HepG2 (cell line): ENCODE results near the gene PRRG3. TPM values are rescaled to one million over a fixed set of nuclear protein-coding genes. Genes with fewer than 3 reads are reported as not detected.

ENCODE experiments used
- ISX ChIP-seq: sonication (generic); formaldehyde crosslinking; conservative IDR thresholded peaks from 2 replicates; pipeline ENCODE4 v1.5.0; 2020; ENCODE audit warnings: missing genetic modification reagents
- KDM2A ChIP-seq: sonication (generic); formaldehyde crosslinking; IDR thresholded peaks from 2 replicates; pipeline ENCODE4 v1.4.0; 2020; ENCODE audit warnings: low read depth, missing genetic modification reagents, borderline replicate concordance
- MAFK ChIP-seq, 2 experiments: IDR thresholded peaks in 1 of 2; conservative IDR thresholded peaks in 1 of 2; 2 replicates each; pipeline ENCODE4 v1.6.1; 2011; ENCODE audit warnings: improper control_type of control experiment in 2 of 2, low read length in 2 of 2
- NFYC ChIP-seq: IDR thresholded peaks from 2 replicates; pipeline ENCODE4 v1.6.1; 2016; ENCODE audit warnings: missing genetic modification reagents, missing compliant biosample characterization
- POGZ ChIP-seq: sonication (generic); formaldehyde crosslinking; IDR thresholded peaks from 2 replicates; pipeline ENCODE4 v1.4.0; 2020; ENCODE audit warnings: mild to moderate bottlenecking, missing genetic modification reagents
- SP4 ChIP-seq: sonication (generic); formaldehyde crosslinking; IDR thresholded peaks from 2 replicates; pipeline ENCODE4 v1.8.1; 2023; ENCODE audit warnings: mild to moderate bottlenecking, missing genetic modification reagents
- ZNF138 ChIP-seq: sonication (generic); formaldehyde crosslinking; IDR thresholded peaks from 2 replicates; pipeline ENCODE4 v1.5.0; 2020; ENCODE audit warnings: mild to moderate bottlenecking, low read depth, missing genetic modification reagents
- ZNF180 ChIP-seq: sonication (generic); formaldehyde crosslinking; IDR thresholded peaks from 2 replicates; pipeline ENCODE4 v1.4.0; 2020; ENCODE audit warnings: low read depth, missing genetic modification reagents, borderline replicate concordance
- ZNF225 ChIP-seq: sonication (generic); formaldehyde crosslinking; IDR thresholded peaks from 2 replicates; pipeline ENCODE4 v1.4.0; 2020; ENCODE audit warnings: mild to moderate bottlenecking, missing genetic modification reagents
- ZNF280D ChIP-seq: sonication (generic); formaldehyde crosslinking; IDR thresholded peaks from 2 replicates; pipeline ENCODE4 v1.5.1; 2020; ENCODE audit warnings: mild to moderate bottlenecking, missing genetic modification reagents
- ZNF543 ChIP-seq: sonication (generic); formaldehyde crosslinking; IDR thresholded peaks from 2 replicates; pipeline ENCODE4 v1.4.0; 2020; ENCODE audit warnings: mild to moderate bottlenecking, missing genetic modification reagents
- polyA plus RNA-seq, 8 experiments: library from polyadenylated mRNA; depleted of rRNA in 3 of 8; stranded (reverse) in 7 of 8; unstranded in 1 of 8; fragments of >200 nt; fragmentation: Illumina TruSeq in 4 of 8; extraction: Trizol in 4 of 8; gene quantifications; 2 replicates each; pipeline versions ENCODE4 v1.2.1 to v1.2.3, GENCODE V29; 2011 to 2016; ENCODE audit warnings: low read depth in 4 of 8, missing spikeins in 1 of 8, mixed read lengths in 1 of 8; ENCODE audit not compliant: insufficient read depth in 1 of 8
- total RNA-seq, 5 experiments: library from RNA; depleted of rRNA; stranded (reverse); fragments of >200 nt; fragmentation: Illumina TruSeq; extraction: Trizol; gene quantifications; 2 replicates each; pipeline ENCODE4 v1.2.3, GENCODE V29; 2016; ENCODE audit warnings: low read depth in 1 of 5
- TF ChIP-seq, protein P1 (sequence below): sonication (generic); formaldehyde crosslinking; IDR thresholded peaks from 2 replicates; pipeline ENCODE4 v1.8.0; 2022; ENCODE audit warnings: missing genetic modification reagents, mild to moderate bottlenecking, borderline replicate concordance

Gene PRRG3
- total and polyA plus RNA-seq, 2 of the 13 experiments (the other 11 are each of a cell fraction or from before 2014, with no cell fraction given), result not detected

DNA sequence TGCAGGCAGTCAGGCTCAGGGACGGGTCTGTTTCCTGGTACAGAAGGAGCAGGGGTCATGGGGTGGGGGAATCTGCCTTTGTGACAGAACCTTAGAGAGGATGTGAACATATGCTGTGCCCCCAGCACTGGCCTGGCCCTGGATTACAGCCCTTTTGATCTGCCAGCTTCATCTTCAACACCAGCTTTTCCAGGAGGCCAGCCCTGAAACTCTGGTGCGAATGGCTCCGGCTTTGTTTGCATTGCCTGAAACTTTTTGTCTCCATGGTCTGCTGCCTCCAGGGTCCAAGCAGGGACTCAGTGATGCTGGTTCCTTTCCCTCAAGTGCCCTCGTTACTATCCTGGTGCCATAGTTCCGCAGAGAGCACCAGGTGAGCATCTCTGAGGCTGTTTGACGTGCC is 41.4 kb downstream of the PRRG3 start (continued):
- TF ChIP-seq, protein P1, sequence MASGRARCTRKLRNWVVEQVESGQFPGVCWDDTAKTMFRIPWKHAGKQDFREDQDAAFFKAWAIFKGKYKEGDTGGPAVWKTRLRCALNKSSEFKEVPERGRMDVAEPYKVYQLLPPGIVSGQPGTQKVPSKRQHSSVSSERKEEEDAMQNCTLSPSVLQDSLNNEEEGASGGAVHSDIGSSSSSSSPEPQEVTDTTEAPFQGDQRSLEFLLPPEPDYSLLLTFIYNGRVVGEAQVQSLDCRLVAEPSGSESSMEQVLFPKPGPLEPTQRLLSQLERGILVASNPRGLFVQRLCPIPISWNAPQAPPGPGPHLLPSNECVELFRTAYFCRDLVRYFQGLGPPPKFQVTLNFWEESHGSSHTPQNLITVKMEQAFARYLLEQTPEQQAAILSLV (CRISPR knock-in tag), result no peak
- TF ChIP-seq SP4 (CRISPR knock-in tag) (no peak), ZNF280D (no peak), POGZ (CRISPR knock-in tag) (no peak), MAFK (conservative IDR thresholded peaks at IDR 0.05 in 1 of 2, IDR thresholded peaks at IDR 0.05 in 1 of 2; ENCODE audit: low read length in 2 of 2) (no peak), KDM2A (CRISPR knock-in tag) (no peak), ZNF225 (CRISPR knock-in tag) (no peak), ZNF180 (CRISPR knock-in tag) (no peak), ISX (CRISPR knock-in tag) (no peak), NFYC (no peak), ZNF543 (CRISPR knock-in tag) (no peak), ZNF138 (CRISPR knock-in tag) (no peak)
